Cortex of kidney (tissue), 1 donor: ENCODE results near the gene TEF.

Experiments used
- DNase-seq: peaks from one replicate; lab custom pipeline; 2025; lab: John Stamatoyannopoulos, UW

TEF gene

DNA sequence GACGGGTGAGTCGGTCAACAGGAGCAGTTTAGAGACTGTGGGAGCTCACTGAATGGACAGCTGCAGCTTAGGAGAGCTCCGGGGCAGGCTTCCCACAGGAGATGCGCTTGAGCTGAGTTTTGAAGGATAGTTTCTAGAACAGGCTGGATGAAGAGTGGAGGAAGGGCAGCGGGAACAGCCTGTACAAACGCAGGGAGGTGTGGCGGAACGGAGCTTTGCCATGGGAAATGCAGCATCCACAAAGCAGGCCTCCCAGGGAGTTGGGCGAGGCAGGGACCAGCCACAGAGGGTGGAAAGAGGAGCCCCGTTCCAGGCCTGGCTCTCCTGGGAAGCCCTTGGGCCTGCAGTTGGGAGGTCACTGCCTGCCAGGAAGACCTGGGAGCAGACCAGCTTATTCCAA is 26.8 kb upstream of the TEF start:
- no peak for DNase-seq

DNA sequence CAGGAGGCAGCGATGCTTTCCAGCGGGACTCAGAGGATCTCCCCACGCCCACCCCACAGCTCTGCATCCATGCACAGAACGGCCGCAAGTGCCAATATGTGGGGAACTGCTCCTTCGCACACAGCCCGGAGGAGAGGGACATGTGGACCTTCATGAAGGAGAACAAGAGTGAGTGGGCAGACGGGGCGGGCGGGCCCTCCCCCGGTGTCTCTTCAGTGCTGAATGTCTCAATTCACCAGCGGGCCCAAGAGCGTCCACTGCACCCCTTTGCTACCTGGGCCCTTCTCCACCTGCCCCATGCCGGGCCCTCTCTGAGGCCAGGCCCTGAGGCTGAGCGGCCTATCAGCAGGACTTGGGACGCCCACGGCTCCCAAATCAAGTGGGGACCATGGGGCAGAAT is 25.8 kb upstream of the TEF start:
- DNase-seq: no peak

DNA sequence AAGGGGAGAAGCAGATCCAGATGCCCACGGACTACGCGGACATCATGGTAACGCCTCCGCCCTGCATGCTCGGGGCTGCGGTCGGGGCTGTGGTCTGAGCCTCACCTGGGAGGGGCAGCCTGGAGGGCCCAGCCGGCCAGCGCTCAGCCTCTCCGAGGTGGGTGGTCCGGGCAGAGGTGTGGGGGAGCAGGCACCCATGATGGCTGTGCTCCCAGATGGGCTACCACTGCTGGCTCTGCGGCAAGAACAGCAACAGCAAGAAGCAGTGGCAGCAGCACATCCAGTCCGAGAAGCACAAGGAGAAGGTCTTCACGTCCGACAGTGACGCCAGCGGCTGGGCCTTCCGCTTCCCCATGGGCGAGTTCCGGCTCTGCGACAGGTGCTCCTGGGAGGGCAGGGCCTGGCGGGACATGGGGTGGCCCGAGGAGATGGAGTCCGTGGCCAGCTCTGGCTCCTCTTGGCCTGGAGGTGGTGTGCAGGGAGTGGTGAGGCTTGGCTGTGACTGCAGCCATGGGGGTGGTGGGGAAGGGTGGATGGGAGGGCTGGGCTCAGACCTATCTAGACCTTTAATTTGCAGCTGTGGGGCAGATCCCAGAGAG is 25.2 kb upstream of the TEF start:
- DNase-seq: no peak

DNA sequence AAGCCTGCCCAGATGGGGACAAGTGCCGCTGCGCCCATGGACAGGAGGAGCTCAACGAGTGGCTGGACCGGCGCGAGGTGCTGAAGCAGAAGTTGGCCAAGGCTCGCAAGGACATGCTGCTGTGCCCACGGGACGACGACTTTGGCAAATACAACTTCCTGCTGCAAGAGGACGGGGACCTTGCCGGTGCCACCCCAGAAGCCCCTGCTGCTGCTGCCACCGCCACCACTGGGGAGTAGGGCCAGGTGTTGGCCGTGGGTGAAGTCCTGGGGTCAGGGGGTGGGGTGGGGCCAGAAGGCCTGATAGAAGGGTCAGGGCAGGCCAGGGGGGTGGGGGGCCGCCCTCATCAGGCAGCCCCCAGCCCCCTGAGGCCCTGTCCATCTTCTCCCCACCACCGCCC is 24.6 kb upstream of the TEF start:
- no peak for DNase-seq

DNA sequence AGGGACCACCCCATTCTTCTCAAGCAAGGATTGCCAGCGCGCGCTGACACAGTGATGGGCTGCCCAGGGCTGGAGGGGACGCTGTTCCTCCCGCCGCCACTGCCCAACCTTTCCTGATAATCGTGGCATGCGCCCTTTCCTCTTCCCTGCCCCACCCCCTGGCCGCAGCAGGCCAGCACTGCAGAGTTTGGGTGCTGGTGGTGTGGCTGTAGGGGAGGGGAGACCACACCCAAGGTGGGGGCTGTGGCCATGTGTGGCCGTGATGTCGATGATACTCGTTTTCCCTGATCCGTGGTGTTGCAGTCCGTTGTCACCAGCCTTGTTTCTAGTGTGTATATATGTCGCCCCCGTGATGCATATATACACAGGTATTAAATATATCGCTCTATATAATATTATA is 22.8 kb upstream of the TEF start:
- no peak for DNase-seq

DNA sequence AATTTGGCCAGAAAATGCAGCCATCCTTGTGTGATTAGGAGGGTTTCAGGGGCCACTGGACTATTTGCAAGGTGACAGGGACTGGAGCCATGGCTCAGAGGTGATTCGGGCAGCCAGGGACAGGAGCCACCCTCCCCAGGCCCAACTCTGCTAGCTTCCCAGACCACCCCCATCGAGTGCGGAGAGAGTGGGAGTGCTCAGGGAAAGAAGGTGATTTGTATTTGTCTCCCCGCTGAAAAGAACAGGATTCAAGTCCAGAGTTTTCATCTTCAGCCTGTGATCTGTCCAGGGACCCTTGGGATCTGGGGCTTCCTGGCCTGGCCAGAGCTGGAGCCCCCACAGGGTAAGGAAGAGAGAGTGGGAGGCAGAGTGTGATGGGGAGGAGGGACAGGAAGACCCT is 22.4 kb upstream of the TEF start:
- no peak for DNase-seq

DNA sequence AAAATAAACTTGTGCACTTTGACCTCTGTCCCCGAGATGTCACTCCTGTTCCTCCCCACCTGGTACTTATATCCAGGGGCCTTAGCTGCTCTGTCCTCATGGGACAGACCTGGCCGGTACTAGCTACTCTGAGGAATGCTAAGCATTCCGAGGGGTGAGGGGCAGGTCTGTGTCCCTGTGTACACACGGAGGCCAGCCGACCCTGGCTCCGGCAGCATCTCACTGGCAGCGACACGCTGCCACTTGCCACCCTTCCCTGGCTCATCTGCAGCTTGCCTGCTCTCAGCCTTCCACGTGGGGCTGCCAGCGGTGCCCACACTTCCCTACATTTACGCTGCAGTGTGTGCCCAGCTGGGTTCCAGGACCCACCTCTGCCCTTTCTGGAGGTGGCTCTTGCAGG is 21.6 kb upstream of the TEF start:
- DNase-seq: no peak

DNA sequence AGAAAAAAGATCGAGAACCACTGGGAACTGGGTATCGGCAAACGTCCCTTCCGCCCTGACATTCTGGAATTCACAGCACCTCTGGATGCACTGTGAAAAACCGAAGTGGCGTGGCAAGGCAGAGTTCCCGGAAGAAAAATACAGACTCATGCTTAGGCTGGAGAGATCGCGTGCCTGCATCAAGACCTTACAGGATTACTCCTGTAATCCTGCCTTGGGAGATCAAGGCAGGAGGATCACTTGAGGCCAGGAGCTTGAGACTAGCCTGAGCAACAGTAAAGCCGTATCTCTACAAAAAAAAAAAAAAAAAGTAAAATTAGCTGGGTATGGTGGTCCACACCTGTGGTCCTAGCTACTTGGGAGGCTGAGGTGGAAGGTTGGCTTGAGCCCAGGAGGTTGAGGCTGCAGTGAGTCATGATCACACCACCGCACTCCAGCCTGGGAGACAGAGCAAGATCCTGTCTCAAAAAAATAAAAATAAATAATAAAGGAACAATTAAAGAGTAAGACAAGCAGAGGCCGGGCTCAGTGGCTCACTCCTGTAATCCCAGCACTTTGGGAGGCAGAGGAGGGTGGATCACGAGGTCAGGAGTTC is 19.9 kb upstream of the TEF start:
- DNase-seq: no peak

DNA sequence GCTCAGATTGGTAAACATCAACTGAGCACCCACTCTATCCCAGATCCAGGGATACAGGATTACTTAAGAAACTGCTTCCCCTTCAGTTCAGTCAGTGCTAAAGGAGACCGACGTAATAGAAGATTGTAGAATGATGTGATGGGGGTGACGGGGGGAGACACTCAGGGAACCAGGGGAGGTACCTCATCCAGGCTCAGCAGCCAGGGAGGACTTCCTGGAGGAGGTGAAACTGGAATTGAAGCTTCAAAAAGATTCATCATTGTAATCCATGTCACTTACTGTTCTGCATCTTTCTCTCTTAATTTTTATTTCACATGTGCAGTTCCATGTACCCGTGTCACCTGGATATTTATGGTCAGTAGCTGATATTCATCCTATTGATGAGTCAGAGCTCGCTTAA is 19.1 kb upstream of the TEF start:
- no peak for DNase-seq

DNA sequence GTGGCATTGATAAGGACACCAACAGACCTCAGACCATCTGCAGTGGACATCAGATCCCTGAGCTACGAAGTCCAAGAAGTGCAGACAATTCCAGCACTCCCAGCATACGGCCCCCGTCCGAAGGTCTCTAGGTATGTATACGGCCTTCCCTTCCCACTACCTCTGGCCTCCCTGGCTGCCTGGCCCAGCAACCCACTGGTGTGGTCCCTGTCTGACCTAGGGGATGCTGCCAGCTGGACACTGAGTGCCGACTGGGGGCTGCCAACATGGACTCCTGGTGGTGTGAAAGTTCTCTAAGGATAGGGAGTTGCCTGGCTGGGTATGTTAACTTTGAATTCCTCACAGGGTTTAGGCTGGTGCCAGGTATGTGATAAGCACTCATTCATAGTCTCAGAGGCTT is 17.5 kb upstream of the TEF start:
- no peak for DNase-seq

DNA sequence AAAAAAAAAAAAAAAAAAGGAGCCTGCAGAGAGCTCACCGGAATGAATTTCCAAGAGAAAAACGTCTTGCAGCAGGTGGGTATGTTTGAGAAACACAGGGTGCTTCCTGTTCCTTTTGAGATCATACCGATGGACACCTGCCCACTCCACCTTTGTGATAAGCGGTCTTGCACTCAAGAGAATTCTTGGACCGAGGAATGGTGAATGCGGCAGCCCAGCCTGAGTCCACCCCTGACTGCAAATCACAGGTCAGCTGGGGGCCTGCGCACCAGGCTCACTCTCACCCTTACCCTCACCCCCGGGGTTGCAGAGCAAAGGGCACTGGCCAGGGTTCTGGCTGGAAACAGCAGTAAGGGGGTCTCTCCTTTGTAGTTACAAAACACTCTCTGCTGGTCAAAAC is 16.8 kb upstream of the TEF start:
- no peak for DNase-seq

DNA sequence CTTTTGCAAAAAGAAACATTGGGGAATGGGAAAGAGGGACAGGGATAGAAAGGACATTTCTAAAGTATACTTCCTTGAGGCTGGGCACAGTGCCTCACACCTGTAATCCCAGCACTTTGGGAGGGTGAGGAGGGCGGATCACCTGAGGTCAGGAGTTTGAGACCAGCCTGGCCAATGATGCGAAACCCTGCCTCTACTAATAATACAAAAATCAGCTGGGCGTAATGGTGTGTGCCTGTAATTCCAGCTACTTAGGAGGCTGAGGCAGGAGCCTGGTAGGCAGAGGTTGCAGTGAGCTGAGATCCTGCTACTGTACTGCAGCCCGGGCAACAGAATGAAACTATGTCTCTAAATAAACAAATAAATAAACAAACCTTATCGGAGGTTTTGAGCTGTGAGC is 16.3 kb upstream of the TEF start:
- no peak for DNase-seq

DNA sequence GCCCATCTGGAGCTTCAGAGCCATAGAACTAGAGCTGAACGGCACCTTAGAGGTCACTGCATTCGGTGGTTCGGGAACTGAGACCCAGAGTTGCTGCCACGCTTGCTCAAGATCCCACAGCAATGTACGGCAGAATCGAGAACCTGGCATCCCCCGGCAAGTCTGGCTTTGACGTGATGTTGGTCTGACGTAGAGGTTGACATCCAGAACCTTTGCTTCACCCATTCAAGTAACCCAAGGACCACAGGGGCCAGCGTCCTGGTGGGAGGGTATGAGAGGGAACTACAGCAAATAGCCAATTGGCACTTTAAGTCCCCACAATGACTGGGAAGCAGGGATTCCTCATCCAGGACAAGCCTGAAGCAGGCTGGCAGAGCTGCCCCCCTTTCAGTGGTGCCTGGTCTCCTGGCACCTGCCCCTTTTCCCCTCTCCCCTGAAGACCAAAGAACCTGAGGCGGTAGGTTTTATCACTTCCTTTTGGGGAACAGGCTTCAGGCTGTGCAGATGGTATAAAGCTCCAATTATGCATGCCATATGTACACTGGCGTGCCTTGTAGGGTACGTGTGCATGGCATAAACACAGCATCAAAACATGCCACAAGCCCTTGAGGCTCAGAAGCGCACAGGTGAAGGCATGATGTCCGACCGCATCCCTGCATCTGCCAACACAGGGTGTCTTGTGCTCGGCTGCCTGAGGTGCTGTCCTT is 15.3 kb upstream of the TEF start:
- no peak for DNase-seq

DNA sequence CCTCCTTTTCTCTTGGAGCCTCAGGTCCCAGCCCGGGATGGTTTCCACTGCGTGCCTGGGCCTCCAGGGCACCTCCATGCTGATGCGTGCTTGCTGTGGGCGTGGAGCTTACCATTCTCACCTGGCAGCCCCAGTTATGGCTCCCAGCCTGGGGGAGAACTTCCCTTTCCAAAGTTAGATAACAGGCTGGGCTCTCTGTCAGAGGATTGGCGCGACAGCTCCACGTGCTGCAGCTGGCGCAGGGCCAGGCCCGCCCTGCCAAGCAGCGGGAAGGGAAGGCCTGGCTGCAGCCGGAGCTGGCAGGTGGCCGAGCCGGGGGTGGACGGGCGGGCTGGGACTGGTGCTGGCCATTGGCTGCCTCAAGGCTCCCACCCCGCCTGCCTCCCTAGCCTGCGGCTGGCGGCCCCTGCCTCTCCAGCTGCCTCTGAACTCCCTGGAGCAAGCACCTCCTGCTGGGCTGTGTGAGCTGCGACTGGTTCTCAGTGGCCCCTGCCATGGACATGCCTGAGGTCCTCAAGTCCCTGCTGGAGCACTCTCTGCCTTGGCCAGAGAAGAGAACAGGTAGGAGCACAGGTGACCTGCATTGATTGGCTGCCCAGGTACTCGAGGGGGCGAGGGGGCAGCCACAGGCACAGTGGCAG is 14.6 kb upstream of the TEF start:
- DNase-seq: peak; percentile 40

DNA sequence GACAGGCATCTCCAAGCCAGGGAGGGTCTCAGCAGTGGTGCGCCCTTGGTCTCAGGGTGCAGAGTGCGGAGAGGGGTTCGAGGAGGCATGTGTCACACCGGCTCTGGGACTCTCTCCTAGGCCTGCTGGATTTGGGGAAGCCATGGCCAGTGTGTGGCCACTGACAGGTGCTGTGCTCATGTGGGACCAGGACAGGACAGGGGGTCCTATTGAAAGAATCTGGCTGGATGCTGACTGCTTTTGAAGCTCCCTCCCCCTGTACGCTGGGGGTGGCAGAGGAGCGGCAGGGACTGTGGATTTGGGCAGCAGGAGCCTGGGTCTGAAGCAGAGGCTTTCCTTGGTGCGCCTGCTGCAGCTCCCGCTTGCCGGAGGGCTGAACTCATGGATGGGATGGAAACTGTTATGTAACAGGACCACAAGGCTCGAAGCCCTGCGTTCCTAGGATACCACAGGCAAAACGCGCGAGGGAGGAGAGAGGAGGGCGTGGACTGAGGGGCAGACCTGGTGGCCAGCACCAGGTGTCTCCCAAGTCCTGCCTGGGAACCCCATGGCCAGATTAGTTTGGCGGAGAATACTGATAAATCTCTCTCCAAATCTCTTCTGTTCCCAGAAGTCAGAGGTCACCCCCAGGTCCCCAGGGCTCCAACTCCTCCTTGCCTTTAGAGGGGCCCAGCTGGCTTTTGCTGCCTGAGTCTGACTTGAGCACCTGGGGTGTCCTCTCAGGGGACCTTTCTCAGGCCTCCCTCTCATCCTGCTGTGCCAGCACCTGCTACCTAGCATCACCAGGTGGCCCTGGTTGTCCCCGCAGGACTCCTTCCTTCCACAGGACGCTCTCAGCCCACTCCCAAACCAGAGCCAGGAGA is 13.8 kb upstream of the TEF start:
- no peak for DNase-seq

DNA sequence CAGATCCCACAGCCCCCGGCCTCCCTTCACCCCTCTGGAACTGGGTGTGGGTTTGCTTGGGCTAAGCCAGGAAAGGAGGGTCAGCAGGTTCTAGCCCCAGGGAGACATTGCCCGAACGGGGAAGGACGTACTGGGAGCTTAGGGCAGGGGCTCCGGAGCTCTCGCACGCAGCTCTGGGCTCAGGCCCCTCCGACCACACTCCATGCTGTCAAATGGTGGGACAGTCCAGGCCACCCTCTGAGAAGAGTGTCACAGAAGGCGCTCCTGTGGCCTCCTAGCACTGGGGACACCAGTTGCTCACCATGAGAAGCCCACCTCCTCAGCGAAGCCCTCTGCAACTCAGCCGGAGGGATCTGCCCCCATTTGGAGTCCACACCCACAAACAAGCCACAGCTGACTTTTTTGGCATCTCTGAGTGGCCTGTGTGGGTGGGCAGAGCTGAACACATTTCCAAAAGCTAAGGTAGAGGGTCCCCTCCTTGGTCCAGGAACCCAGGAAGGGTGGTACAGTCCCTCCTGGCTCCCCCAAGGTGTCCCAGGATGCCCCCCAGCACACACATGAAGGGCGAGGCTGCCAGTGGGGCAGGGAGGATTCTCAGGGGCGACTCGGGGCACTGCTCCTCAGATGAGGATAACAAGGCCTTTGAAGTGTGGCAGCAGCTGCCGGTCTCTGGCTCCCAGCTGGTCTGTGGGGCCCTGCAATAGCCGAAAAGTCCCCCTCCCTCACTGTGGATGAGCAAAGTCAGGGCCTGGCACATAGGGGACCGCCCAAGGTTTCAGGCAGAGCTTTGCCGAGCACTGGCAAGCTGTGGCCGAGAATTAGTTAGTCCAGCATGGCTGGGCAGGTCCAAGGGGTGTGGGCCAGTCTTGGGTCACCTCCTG is 13.0 kb upstream of the TEF start:
- DNase-seq: no peak

DNA sequence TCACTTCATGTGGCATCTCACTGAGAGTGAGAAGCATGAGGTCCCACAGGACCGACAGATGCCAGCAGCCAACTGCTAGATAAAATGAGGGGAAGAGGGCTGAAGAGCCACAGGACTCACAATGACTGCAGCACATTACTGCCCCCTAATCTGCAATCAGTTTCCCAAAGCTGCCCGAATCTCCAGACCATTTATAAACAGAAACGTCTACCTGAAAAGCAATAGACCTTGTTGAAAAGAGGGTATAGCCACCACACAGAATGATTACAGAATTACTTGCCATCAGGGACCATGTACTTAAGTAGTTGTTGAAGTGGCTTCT is 12.4 kb upstream of the TEF start:
- no peak for DNase-seq

DNA sequence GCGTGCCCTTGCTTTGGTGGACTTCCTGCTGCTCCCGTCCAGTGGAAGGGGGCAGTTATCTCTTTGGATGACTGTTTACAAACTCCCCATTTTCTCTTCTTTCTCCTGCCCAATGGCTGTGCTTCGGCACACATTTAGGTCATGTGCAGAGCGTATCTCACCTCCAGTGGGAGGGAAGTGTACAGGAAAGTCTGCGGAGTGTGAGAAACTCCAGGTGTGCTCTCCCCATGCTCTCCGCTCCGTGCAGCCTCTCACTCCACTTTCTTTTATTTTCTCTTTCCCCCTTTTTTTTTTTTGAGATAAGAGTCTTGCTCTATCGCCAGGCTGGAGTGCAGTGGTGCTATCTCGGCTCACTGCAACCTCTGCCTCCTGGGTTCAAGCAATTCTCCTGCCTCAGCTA is 11.9 kb upstream of the TEF start:
- no peak for DNase-seq

DNA sequence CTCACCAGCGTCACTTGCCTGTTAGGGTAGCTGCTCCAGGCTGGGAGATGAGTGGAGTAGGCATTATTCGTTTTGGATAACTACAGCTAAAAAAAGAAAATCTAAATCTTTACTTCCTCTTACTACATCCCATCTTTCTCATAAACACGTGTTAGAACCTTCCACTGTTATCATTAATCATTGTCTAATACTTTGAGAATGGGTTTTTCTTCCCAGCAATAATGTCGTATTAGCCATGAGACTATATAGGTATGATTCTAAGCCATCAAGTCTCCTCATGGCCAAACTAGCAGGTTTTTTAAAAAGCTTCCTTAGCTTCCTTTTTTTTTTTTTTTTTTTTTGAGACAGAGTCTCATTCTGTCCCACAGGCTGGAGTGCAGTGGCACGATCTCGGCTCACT is 3.9 kb upstream of the TEF start:
- DNase-seq: no peak

DNA sequence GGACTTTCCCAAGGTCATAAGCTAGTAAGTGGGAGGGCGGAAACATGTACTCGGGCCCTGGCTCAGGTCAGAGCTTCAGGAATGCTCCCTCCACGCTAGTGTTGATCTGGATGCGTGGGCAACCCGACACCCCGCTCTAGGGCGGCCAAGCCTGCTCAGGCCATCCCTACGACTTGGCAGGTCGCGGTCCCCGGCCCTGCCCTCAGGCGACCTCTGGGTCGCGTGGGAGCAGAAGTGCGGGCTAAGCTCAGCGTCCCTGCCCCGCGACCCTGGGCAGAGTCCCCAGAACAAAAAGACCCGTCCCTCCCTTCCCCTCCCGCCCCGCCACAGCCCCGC is 781 bp upstream of the TEF start:
- DNase-seq: no peak

DNA sequence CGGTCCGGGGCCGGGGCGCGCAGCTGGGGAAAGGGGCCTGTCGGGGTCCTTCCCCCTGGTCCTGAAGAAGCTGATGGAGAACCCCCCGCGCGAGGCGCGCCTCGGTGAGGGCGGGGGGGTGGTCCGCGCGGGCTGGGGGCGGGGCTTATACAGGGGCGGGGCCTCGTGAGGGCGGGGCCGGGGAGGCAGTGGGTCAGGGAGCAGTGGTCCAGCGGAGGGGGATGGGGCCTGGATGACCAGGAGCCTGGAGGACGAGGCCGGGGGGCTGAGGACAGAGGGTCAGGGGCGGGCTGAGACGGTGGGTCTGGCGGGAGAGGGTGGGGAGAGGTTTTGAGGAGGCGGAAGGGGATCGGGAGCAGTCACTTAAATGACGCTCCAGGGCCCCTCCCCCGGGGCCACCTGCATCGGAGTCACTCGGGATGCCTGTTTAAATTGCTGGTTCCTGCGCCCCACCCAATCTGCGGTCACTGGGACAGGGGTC is 396 bp downstream of the TEF start:
- DNase-seq: no peak

DNA sequence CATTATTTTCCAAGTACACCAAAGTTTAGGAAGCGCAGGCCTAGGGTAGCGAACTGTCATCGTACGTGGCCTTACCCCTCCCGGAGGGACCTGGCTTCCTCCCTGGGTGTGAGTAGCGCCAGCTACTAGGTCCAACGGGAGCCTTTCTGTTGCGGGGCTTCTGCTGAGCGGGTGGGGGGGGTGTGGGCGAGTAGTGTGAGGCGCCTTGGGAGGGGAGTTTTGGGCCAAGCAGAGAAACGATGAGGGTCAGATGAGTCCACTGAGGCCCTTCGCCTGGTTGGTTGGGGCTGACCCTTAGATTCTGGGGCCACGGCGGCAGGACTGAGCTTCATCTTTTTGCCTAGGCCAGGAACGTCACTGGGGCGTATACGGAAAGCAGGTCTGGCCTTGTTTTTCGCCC is 868 bp downstream of the TEF start:
- DNase-seq: no peak
